A549 (cell line): ENCODE results near the gene BCL2L12. TPM values are rescaled to one million over a fixed set of nuclear protein-coding genes. Genes with fewer than 3 reads are reported as not detected.

Experiments
- ATAC-seq, 2 experiments: fragments of 200-7000 bp in 1 of 2; fragments of >200 bp in 1 of 2; cut with Nextera tagmentation in 1 of 2; cut with Tn5 transposase in 1 of 2; 3 replicates each; pipeline versions ENCODE4 v1.8.0 to v1.9.1; 2018 to 2020; ENCODE audit warnings: mild to moderate bottlenecking in 1 of 2, moderate library complexity in 1 of 2
- CTCF ChIA-PET: fragments of 300-600 bp; sonication (Branson Sonifier 250); formaldehyde crosslinking; extraction: SDS; loops from one replicate; lab custom pipeline; 2021; ENCODE audit warnings: antibody characterized with exemption, inconsistent platforms; lab: Yijun Ruan, JAX
- POLR2A ChIA-PET: fragments of 350-600 bp; formaldehyde crosslinking; extraction: SDS; loops from one replicate; lab custom pipeline; 2021; ENCODE audit warnings: antibody characterized with exemption, inconsistent platforms; lab: Yijun Ruan, JAX
- DNase-seq, 2 experiments: peaks; one replicate each; pipeline versions ENCODE4 v3.0.0 to v3.0.0-alpha.2; 2011 to 2016; ENCODE audit warnings: low read depth in 1 of 2, low spot score in 1 of 2
- FAIRE-seq: peaks from 2 replicates; lab custom pipeline; 2011; peaks lifted over from hg19 to GRCh38; lab: Jason Lieb, UNC
- H3K27ac ChIP-seq, 2 experiments: fragments of >200 bp; sonication (Bioruptor Twin); formaldehyde crosslinking; 3 replicates each; pipeline ENCODE4 v1.5.1; 2016 to 2017
- H3K4me1 ChIP-seq: fragments of >200 bp; sonication (Bioruptor Twin); formaldehyde crosslinking; 3 replicates; pipeline ENCODE4 v1.6.1; 2016
- H3K4me2 ChIP-seq: fragments of >200 bp; sonication (Bioruptor Twin); formaldehyde crosslinking; 3 replicates; pipeline ENCODE4 v1.6.1; 2016
- H3K4me3 ChIP-seq: fragments of >200 bp; sonication (Bioruptor Twin); formaldehyde crosslinking; 3 replicates; pipeline ENCODE4 v1.5.1; 2016
- H3K9me3 ChIP-seq: fragments of >200 bp; sonication (Bioruptor Twin); formaldehyde crosslinking; 3 replicates; pipeline ENCODE4 v1.6.1; 2016
- CEBPB ChIP-seq, 2 experiments: fragments of >200 bp in 1 of 2; sonication (Bioruptor Twin) in 1 of 2; formaldehyde crosslinking in 1 of 2; IDR thresholded peaks; 2 replicates each; pipeline ENCODE4 v1.6.1; 2012 to 2016
- CHD2 ChIP-seq: fragments of 150-350 bp; IDR thresholded peaks from 2 replicates; pipeline ENCODE4 v1.6.1; 2014; ENCODE audit warnings: low read length; ENCODE audit not compliant: partially characterized antibody
- EP300 ChIP-seq, 2 experiments: fragments of >200 bp; sonication (Bioruptor Twin); formaldehyde crosslinking; IDR thresholded peaks; 2 replicates in 1 of 2; 3 replicates in 1 of 2; pipeline ENCODE4 v1.6.1; 2016 to 2017
- FOSL2 ChIP-seq, 2 experiments: fragments of 450-650 bp in 1 of 2; fragments of >200 bp in 1 of 2; sonication (Bioruptor Twin) in 1 of 2; formaldehyde crosslinking; IDR thresholded peaks; 2 replicates each; pipeline versions ENCODE4 v1.5.0 to v1.6.1; 2016 to 2020; ENCODE audit warnings: mild to moderate bottlenecking in 1 of 2, moderate library complexity in 1 of 2
- HDAC2 ChIP-seq: fragments of 200-600 bp; sonication (generic); IDR thresholded peaks from 2 replicates; pipeline ENCODE4 v1.6.1; 2016
- HOXA7 ChIP-seq: fragments of 250-450 bp; sonication (Bioruptor Pico); IDR thresholded peaks from 2 replicates; pipeline ENCODE4 v1.5.0; 2020; ENCODE audit warnings: mild to moderate bottlenecking, moderate library complexity
- HOXB13 ChIP-seq: fragments of 250-450 bp; sonication (Bioruptor Pico); IDR thresholded peaks from 2 replicates; pipeline ENCODE4 v1.5.0; 2020; ENCODE audit warnings: low read depth, mild to moderate bottlenecking, moderate library complexity
- KDM1A ChIP-seq: fragments of 200-600 bp; sonication (generic); IDR thresholded peaks from 2 replicates; pipeline ENCODE4 v1.6.1; 2016; ENCODE audit warnings: low read depth, mild to moderate bottlenecking
- MAFK ChIP-seq: fragments of 450-650 bp; IDR thresholded peaks from 2 replicates; pipeline ENCODE4 v1.6.1; 2014; ENCODE audit not compliant: partially characterized antibody
- NFE2L2 ChIP-seq: fragments of 150-350 bp; conservative IDR thresholded peaks from 2 replicates; pipeline ENCODE4 v1.6.1; 2014; ENCODE audit warnings: low read length
- POLR2AphosphoS2 ChIP-seq: conservative IDR thresholded peaks from 2 replicates; pipeline ENCODE4 v1.6.1; 2012; ENCODE audit warnings: low read length, improper control_type of control experiment, inconsistent platforms
- RAD21 ChIP-seq, 2 experiments: fragments of >200 bp in 1 of 2; sonication (Bioruptor Twin) in 1 of 2; formaldehyde crosslinking in 1 of 2; IDR thresholded peaks in 1 of 2; conservative IDR thresholded peaks in 1 of 2; 2 replicates in 1 of 2; 3 replicates in 1 of 2; pipeline ENCODE4 v1.6.1; 2012 to 2018; ENCODE audit warnings: inconsistent platforms in 1 of 2
- RFX5 ChIP-seq: fragments of 450-650 bp; IDR thresholded peaks from 2 replicates; pipeline ENCODE4 v1.7.1; 2014; ENCODE audit warnings: antibody characterized with exemption, mild to moderate bottlenecking, moderate library complexity
- SMC3 ChIP-seq: fragments of >200 bp; sonication (Bioruptor Twin); formaldehyde crosslinking; IDR thresholded peaks from 3 replicates; pipeline ENCODE4 v1.6.1; 2018; ENCODE audit warnings: inconsistent platforms
- TFCP2L1 ChIP-seq: fragments of 250-450 bp; sonication (Bioruptor Pico); IDR thresholded peaks from 2 replicates; pipeline ENCODE4 v1.5.0; 2021; ENCODE audit warnings: mild to moderate bottlenecking
- WGBS: methylation state at CpG from one replicate; pipeline ENCODE4 v1.1.6; 2017; ENCODE audit errors: missing lambda C conversion rate; 5-methylcytosine and 5-hydroxymethylcytosine counted together
- polyA plus RNA-seq, 4 experiments: library from polyadenylated mRNA; depleted of rRNA in 3 of 4; stranded (reverse); fragments of >200 nt; fragmentation: RNase III in 1 of 4; extraction: RNeasy Plus Mini Kit Qiagen cat#74134 plus additional on column Dnase treatment in 1 of 4; gene quantifications; 2 replicates in 3 of 4; 3 replicates in 1 of 4; pipeline ENCODE4 v1.2.3, GENCODE V29; 2011 to 2017
- TF ChIP-seq, protein P1 (sequence below): IDR thresholded peaks from 2 replicates; pipeline ENCODE4 v1.6.1; 2012
- TF ChIP-seq, protein P2 (sequence below): IDR thresholded peaks from 2 replicates; pipeline ENCODE4 v1.6.1; 2012; ENCODE audit warnings: low read depth, borderline replicate concordance
- TF ChIP-seq, protein P3 (sequence below): fragments of >200 bp; sonication (Bioruptor Twin); formaldehyde crosslinking; IDR thresholded peaks from 3 replicates; pipeline ENCODE4 v1.5.1; 2016
- TF ChIP-seq, protein P4 (sequence below): fragments of 250-450 bp; sonication (Bioruptor Pico); IDR thresholded peaks from 2 replicates; pipeline ENCODE4 v1.5.0; 2020; ENCODE audit warnings: low read depth, mild to moderate bottlenecking, moderate library complexity
- TF ChIP-seq, protein P5 (sequence below): fragments of 150-350 bp; IDR thresholded peaks from 2 replicates; pipeline ENCODE4 v1.6.1; 2014; ENCODE audit warnings: low read depth, mild to moderate bottlenecking, low read length
- TF ChIP-seq, protein P6 (sequence below): fragments of 450-650 bp; IDR thresholded peaks from 2 replicates; pipeline ENCODE4 v1.6.1; 2014; ENCODE audit warnings: antibody characterized with exemption

The BCL2L12 gene
- polyA plus RNA-seq, 2 of the 4 experiments (the other 2 are of a cell fraction): 26.6 to 53.0 TPM

DNA sequence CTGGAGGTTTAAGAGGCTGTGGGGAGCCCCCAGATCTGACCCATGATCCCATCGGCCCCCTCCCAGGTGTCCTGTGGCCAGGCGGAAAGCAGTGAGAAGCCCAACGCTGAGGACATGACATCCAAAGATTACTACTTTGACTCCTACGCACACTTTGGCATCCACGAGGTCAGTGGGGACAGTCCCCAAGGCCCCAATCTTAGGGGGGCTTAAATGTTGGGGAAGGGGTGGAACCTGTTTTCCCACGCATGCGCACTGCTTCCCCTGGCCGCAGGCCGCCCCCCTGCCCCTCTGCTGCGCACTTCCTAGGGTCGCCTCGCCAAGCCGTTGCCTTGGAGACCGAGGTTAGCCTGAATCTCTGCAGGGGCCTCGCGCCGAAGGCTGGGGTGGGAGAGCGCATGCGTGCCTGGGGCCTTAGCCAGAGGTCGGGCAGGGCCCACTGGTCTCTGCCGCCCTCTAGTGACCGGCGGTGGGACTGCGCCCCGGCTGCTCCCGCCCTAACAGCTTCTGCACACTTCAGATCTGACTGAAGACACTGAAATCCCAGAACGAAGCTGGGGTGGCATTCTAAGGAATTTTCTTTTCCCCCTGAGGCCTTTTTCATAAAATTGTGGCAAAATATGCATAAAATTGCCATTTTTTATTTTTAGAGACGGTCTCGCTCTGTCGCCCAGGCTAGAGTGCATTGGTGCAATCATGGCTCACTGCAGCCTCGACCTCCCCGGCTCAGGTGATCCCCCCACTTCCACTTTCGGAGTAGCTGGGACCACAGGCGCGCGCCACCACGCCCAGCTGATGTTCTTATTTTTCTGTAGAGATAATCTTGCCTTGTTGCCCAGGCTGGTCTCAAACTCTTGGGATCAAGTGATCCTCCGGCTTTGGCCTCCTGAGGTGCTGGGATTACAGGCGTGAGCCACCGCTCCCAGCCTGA, 15.0 kb downstream of the BCL2L12 start:
- H3K27ac ChIP-seq: peak overlapping the region in 1 of 2 experiments; percentile 74; a peak in 3 of 6 replicates
- FAIRE-seq (peak; percentile 89), ATAC-seq (peak; percentile 1 to 4; a peak in 3 of 6 replicates)
- CTCF ChIA-PET: interaction anchor here (0.6 to 16.7 kb wide), 45 partner anchors 9 to 1522 kb away, joined by 3 to 326 read pairs (median 3); partner anchors contain the start of genes ADM5, AP2A1, BCL2L12 and CPT1C
- 46% methylated on average over 30 of the region's 40 CpGs for WGBS
- peaks cover 30% of the 10 kb centered on the region for H3K4me1 ChIP-seq
- H3K9me3 ChIP-seq: no peaks in the 10 kb centered on the region
- TF ChIP-seq SMC3 (peak; percentile 53), NFE2L2 (no peak), RAD21 (conservative IDR thresholded peaks at IDR 0.05 in 1 of 2, IDR thresholded peaks at IDR 0.05 in 1 of 2) (peak; percentile 72 to 77), HDAC2 (no peak), POLR2AphosphoS2 (no peak)
- TF ChIP-seq, protein P1, sequence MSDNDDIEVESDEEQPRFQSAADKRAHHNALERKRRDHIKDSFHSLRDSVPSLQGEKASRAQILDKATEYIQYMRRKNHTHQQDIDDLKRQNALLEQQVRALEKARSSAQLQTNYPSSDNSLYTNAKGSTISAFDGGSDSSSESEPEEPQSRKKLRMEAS: peak; percentile 73
- TF ChIP-seq, protein P2, sequence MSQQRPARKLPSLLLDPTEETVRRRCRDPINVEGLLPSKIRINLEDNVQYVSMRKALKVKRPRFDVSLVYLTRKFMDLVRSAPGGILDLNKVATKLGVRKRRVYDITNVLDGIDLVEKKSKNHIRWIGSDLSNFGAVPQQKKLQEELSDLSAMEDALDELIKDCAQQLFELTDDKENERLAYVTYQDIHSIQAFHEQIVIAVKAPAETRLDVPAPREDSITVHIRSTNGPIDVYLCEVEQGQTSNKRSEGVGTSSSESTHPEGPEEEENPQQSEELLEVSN: peak; percentile 57; the same call in 1 of the 2 replicates
- TF ChIP-seq, protein P3, sequence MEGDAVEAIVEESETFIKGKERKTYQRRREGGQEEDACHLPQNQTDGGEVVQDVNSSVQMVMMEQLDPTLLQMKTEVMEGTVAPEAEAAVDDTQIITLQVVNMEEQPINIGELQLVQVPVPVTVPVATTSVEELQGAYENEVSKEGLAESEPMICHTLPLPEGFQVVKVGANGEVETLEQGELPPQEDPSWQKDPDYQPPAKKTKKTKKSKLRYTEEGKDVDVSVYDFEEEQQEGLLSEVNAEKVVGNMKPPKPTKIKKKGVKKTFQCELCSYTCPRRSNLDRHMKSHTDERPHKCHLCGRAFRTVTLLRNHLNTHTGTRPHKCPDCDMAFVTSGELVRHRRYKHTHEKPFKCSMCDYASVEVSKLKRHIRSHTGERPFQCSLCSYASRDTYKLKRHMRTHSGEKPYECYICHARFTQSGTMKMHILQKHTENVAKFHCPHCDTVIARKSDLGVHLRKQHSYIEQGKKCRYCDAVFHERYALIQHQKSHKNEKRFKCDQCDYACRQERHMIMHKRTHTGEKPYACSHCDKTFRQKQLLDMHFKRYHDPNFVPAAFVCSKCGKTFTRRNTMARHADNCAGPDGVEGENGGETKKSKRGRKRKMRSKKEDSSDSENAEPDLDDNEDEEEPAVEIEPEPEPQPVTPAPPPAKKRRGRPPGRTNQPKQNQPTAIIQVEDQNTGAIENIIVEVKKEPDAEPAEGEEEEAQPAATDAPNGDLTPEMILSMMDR: peak; percentile 97
- TF ChIP-seq, protein P4, sequence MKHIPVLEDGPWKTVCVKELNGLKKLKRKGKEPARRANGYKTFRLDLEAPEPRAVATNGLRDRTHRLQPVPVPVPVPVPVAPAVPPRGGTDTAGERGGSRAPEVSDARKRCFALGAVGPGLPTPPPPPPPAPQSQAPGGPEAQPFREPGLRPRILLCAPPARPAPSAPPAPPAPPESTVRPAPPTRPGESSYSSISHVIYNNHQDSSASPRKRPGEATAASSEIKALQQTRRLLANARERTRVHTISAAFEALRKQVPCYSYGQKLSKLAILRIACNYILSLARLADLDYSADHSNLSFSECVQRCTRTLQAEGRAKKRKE (CRISPR knock-in tag): peak; percentile 47; the same call in 1 of the 2 replicates
- TF ChIP-seq, protein P5, sequence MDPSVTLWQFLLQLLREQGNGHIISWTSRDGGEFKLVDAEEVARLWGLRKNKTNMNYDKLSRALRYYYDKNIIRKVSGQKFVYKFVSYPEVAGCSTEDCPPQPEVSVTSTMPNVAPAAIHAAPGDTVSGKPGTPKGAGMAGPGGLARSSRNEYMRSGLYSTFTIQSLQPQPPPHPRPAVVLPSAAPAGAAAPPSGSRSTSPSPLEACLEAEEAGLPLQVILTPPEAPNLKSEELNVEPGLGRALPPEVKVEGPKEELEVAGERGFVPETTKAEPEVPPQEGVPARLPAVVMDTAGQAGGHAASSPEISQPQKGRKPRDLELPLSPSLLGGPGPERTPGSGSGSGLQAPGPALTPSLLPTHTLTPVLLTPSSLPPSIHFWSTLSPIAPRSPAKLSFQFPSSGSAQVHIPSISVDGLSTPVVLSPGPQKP: no peak
- TF ChIP-seq, all 56 proteins: peak for 6
- no peak overlapping the region for H3K4me3 ChIP-seq
- peak; percentile 92 to 95 for DNase-seq
- H3K4me2 ChIP-seq: peak overlapping the region; percentile 90
- POLR2A ChIA-PET: interaction anchor here (0.6 to 0.9 kb wide), 4 partner anchors 17 to 93 kb away, joined by 3 to 5 read pairs (median 4); no protein-coding TSS in a partner anchor

DNA sequence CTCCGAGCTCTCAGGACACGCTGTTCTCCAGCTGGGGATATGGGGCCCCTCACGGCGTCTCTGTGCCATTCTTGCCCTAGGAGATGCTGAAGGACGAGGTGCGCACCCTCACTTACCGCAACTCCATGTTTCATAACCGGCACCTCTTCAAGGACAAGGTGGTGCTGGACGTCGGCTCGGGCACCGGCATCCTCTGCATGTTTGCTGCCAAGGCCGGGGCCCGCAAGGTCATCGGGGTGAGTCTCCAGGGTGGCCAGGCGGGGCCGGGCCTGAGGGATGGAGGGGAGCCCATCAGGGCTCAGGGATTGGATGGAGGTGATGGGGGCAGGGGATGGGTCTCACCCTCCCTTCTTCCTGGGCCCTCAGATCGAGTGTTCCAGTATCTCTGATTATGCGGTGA, 16.1 kb downstream of the BCL2L12 start:
- Histone ChIP-seq H3K9me3 (no peaks in the 10 kb centered on the region), H3K4me1 (peaks cover 32% of the 10 kb centered on the region), H3K27ac (no peak overlapping the region), H3K4me3 (no peak overlapping the region), H3K4me2 (no peak overlapping the region)
- ATAC-seq: no peak
- DNase-seq: no peak
- FAIRE-seq: no peak
- ChIA-PET CTCF (interaction anchor here (1.1 to 16.7 kb wide), 15 partner anchors 10 to 188 kb away, joined by 3 to 326 read pairs (median 6); partner anchors contain the start of genes BCL2L12, CPT1C and IRF3), POLR2A (no interaction called here)
- TF ChIP-seq TFCP2L1 (CRISPR knock-in tag) (0 out of 2 replicates have a peak, but pooled peaks have one; percentile 48), FOSL2 (IDR thresholded peaks at IDR 0.05) (no peak), FOSL2 (CRISPR knock-in tag; IDR thresholded peaks at IDR 0.05) (no peak), POLR2AphosphoS2 (0 out of 2 replicates have a peak, but pooled peaks have one; percentile 68), RAD21 (conservative IDR thresholded peaks at IDR 0.05 in 1 of 2, IDR thresholded peaks at IDR 0.05 in 1 of 2) (no peak)
- WGBS: 89% methylated on average over 19 of the region's 19 CpGs

DNA sequence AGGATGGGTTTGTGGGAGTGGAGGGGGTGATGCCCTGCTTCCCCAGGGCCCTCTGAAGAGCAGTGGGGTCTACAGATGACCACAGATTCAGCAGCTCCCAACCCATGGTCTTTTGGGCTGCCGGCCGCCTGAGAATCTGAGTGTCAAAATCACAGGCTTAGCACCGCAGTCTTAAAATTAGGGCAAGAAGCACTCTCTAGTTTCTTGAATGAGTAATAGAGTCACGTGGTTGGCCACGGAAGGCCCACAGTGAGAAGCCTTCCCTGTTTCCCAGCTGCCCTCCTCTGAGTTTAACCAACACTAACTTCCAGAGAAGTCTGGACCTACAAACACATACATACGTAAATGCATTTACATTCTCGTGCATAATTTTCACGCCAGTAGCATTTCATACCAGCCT, 16.5 kb downstream of the BCL2L12 start:
- POLR2A ChIA-PET: no interaction called here

More for the DNA sequence above, 16.5 kb downstream of the BCL2L12 start:
- WGBS: 93% methylated on average over 8 of the region's 8 CpGs
- no peak overlapping the region for H3K4me2 ChIP-seq
- no peak for FAIRE-seq
- no peak for TF ChIP-seq TFCP2L1 (CRISPR knock-in tag)
- no peak for TF ChIP-seq HOXB13 (CRISPR knock-in tag)
- TF ChIP-seq CEBPB (IDR thresholded peaks at IDR 0.05): no peak
- TF ChIP-seq RFX5: no peak
- no peak for TF ChIP-seq CHD2
- TF ChIP-seq, protein P6, sequence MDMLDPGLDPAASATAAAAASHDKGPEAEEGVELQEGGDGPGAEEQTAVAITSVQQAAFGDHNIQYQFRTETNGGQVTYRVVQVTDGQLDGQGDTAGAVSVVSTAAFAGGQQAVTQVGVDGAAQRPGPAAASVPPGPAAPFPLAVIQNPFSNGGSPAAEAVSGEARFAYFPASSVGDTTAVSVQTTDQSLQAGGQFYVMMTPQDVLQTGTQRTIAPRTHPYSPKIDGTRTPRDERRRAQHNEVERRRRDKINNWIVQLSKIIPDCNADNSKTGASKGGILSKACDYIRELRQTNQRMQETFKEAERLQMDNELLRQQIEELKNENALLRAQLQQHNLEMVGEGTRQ: no peak
- TF ChIP-seq KDM1A: no peak
- no peak for TF ChIP-seq MAFK
- no peak for TF ChIP-seq EP300 (IDR thresholded peaks at IDR 0.05)
- no peak for TF ChIP-seq HOXA7 (CRISPR knock-in tag)
- TF ChIP-seq POLR2AphosphoS2: no peak
- TF ChIP-seq, all 56 proteins: peak for 0
- ATAC-seq: no peak
- CTCF ChIA-PET: interaction anchor here (0.5 to 16.7 kb wide), 5 partner anchors 13 to 163 kb away, joined by 3 to 326 read pairs (median 4); partner anchors contain the start of genes BCL2L12 and IRF3
- Histone ChIP-seq H3K4me3 (no peak overlapping the region), H3K4me1 (peaks cover 36% of the 10 kb centered on the region), H3K27ac (no peak overlapping the region), H3K9me3 (no peaks in the 10 kb centered on the region)
- no peak for DNase-seq
